ENCODE results near the gene PCK2.

The PCK2 gene

GRCh38 chr14:24116128-24116814, 22.2 kb downstream of the PCK2 start:
- no peak for DNase-seq (ENCODE audit: low read depth)

- no peak for DNase-seq (ENCODE audit: low read depth)
Measured at GRCh38 chr14:24117179-24117578, 23.1 kb downstream of the PCK2 start.

- no peak for DNase-seq (ENCODE audit: low read depth)
Measured at GRCh38 chr14:24119691-24120090, 25.6 kb downstream of the PCK2 start.

DNA sequence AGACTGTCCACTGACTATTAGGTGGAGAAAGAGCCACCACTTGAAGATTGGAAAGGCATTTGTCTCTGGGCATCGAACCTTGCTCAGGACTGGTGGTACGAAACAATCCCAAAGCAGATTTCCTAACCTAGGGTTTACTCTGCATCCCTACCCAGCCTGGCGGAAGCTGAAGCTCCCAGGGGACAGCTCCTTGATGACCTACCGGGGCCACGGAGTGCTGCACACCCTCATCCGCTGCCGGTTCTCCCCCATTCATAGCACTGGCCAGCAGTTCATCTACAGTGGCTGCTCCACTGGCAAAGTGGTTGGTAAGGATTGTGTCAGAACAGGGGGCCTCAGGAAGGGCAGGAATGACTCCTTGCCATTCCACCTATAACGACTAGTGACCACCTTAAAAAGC, 27.1 kb downstream of the PCK2 start:
- DNase-seq (ENCODE audit: low read depth): no peak

DNA sequence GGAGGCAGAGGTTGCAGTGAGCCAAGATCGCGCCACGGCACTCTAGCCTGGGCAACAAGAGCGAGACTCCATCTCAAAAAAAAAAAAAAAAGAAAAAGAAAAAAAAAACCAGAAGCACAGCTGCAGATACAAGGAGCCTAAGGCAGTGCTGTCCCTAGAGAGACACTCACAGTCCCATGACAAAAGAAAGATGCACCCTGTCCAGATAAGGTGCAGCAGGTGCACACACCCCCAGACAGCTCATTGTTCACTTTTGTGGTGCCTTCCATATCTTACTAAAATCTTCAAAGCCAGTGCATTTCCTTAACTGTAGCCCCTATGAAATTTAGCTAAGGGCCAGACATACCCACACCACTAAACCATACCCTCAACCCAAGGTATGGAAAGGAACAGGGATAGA, 28.3 kb downstream of the PCK2 start:
- DNase-seq (ENCODE audit: low read depth): no peak

- DNase-seq (ENCODE audit: low read depth): no peak
Measured at GRCh38 chr14:24122898-24123297, 28.8 kb downstream of the PCK2 start.

DNA sequence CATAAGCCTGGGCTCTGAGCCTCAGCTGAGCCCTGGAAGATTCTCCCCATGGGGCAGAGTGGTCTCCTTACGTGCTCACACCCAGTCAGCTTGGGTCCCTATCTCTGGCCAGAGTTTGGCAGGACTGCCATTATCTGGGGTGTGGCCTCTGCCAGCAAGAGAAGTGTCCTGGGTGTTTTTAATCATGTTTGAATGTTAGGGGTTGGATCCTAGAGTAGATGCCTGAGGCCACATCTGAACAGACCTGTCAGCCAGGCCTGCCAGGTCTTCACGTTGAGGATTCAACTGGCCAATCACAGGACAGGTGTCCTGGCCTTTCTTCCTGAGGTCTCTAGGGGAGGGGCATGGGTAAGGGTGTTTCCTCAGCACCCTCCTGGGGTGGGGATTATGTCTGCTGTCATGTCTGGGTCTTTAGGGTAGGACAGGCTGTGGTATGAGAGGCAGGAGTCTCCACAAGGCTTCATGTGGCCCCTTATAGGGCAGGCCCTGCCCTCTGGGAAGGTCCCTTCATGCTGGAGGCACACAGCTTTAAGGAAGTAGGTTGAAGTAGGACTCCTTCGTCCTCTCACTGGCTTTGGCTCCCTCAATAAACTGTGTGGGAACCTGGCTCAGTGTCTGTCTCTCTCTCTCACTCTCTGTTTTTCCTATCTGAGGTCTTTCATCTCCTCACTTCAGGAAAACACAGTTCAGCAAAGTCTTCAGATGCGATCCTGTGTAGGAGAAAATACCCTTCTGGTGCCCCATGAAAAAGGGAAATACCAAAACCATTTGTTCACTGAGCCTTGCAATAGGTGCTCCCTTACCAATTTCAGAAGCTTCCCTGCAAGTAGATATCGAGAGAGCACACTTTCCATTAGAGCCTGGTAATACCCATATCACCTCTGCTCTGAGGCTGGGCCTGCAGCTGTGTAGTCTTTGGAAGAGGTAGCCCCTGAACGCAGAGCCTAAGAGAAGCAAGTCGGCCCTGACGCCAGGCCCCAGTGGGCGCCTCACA, 29.6 kb downstream of the PCK2 start:
- no peak for DNase-seq (ENCODE audit: low read depth)

DNA sequence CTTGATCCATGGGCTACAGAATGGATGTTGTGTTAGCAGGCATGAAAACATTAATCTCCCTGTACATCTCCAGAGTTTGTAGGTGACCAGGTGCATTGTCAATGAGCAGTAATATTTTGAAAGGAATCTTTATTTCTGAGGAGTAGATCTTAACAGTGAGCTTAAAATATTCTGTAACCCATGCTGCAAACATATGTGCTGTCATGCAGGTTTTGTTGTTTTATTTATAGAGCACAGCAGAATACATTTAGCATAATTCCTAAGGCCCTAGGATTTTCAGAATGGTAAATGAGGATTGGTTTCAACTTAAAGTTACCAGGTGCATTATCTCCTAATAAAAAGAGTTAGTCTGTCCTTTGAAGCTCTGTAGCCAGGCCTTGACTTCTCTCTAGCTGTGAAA, 32.8 kb downstream of the PCK2 start:
- DNase-seq (ENCODE audit: low read depth): no peak

- no peak for DNase-seq (ENCODE audit: low read depth)
Measured at GRCh38 chr14:24127673-24128072, 33.6 kb downstream of the PCK2 start.

GRCh38 chr14:24129410-24129998, 35.4 kb downstream of the PCK2 start:
- DNase-seq (ENCODE audit: low read depth): no peak

- DNase-seq (ENCODE audit: low read depth): no peak
Measured at GRCh38 chr14:24130380-24130716, 36.2 kb downstream of the PCK2 start, which contains the start of gene FITM1. FITM1 (plus strand) TSS chr14:24130659; CDS start chr14:24131564, 905 bp downstream.

DNA sequence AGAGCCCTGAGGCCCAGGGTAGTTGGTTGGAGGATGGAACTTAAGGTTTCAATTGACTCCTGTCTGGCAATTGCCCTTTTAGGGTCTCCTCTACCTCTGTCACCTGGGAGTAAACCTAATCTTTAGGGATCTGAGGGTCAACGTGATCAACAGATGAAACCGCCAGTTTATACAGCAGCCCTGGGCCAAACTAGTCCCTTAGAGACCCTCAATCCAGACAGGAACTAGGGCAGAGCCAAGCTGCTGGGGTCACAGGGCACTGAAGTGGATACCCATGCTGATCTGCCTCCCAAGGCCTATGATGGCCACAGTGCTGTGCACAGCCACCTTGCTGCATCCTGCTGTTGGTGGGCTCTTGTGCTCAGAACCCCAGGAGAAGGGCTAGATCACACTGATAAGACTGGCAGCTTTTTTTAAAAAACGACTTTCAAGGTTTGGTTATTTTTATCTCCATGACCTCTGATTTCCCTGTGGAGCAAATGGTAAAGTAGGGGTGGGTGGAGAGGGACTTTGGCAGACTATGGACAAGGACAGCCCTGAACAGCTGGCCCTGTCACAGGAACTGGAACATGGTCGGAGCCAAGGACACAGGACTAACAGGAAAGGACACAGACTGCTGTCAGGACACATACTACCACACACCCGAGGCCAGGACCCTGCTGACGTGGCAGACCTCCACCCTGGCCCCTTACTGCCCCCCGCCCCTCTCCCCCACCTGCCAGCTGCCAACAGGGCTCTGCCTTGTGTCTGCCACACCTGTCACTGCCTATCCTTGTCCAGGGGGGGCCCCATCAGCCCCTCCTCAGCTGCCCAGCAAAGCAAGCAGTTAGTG, 36.8 kb downstream of the PCK2 start:
- no peak for DNase-seq (ENCODE audit: low read depth)

DNA sequence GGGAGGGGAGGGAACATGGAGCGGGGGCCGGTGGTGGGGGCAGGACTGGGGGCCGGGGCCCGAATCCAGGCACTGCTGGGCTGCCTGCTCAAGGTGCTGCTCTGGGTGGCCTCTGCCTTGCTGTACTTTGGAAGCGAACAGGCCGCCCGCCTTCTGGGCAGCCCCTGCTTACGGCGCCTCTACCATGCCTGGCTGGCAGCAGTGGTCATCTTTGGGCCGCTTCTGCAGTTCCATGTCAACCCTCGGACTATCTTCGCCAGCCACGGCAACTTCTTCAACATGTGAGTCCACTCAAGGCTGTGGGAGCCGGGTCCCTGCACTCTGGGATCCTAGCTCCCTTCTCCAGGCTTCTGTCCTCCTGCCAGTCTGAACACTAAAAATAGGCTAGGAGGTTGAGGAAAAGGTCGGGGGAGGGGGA, 37.4 kb downstream of the PCK2 start:
- no peak for DNase-seq (ENCODE audit: low read depth)

DNA sequence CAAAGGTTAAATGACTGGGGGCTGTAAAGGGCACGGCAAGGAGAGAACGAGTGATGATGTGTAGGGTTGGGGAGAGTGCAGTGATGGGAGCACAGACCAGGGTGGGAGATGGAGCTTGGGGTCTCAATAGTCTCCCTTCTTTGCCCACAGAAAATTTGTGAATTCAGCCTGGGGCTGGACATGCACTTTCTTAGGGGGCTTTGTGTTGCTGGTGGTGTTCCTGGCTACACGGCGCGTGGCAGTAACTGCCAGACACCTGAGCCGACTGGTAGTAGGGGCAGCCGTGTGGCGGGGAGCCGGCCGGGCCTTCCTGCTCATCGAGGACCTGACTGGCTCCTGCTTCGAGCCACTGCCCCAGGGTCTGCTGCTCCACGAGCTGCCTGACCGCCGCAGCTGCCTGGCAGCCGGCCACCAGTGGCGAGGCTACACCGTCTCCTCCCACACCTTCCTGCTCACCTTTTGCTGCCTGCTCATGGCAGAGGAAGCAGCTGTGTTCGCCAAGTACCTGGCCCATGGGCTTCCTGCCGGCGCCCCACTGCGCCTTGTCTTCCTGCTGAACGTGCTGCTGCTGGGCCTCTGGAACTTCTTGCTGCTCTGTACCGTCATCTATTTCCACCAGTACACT, 38.1 kb downstream of the PCK2 start:
- no peak for DNase-seq (ENCODE audit: low read depth)

DNA sequence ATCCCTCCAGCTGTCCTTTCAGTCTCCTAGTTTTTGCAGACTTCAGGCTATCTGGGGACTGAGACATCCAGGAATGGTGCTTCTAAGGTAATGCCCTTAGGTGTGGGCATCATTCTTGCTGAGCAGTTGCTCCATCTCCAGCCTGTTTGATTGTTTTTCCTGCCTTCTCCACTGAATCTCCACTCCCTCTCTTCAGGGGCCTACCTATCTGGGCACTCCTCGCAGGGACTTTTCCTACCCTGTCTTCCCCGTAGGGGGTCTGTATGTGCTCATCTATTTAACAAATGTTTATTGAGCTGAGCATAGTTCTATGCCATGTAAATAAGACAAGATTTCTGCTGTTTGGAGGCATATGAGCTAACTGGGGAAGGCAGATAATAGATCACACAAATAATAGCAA, 38.9 kb downstream of the PCK2 start:
- DNase-seq (ENCODE audit: low read depth): no peak

DNA sequence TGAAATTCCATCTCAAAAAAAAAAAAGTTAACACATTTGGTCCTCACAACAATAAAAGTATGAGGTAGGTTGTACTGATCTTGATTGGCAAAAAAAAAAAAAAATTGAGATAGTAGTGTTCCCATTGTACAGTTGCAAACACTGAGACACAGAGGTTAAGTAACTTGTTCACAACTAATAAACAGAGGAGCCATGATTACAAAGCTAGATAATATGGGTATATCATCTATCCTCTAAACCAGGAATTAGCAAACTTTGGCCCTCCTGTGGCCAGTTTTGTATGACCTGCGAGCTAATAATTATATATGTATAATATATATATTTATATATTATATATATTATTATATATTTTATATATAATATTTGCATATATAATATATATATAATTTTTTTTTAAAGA, 39.6 kb downstream of the PCK2 start:
- no peak for DNase-seq (ENCODE audit: low read depth)

GRCh38 chr14:24135584-24135833, 41.4 kb downstream of the PCK2 start:
- DNase-seq (ENCODE audit: low read depth): no peak

GRCh38 chr14:24135834-24136683, 41.9 kb downstream of the PCK2 start, which contains the start of gene PSME1:
PSME1 (plus strand) TSS chr14:24136194; CDS start chr14:24136263, 69 bp downstream.
- DNase-seq (ENCODE audit: low read depth): peak; percentile 91

- DNase-seq (ENCODE audit: low read depth): no peak
Measured at GRCh38 chr14:24136684-24137528, 42.8 kb downstream of the PCK2 start.
